ENCODE results near the gene GPAT3. TPM values are rescaled to one million over a fixed set of nuclear protein-coding genes. Genes with fewer than 3 reads are reported as not detected.

GPAT3 gene
- total and polyA plus RNA-seq, 2 experiments from 2014 or later, result 1.2 to 2.0 TPM

DNA sequence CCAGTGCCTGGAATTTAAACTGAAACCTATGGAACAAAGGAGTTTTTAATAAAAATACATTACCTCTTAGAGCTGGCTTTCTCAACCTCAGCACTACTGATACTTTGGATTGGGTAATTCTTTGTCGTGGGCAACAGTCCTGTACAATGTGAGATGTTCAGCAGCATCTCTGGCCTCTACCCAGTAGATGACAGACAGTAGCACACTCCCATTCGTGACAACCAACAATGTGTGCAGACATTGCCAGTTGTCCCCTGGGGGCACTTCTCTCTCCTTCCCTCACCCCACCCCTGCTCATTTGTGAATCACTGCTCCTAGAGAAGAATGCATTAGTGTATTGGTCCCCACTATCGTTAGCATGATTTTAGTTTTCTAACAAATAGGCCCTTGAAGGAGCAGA lies 16.2 kb downstream of the GPAT3 start:
- Histone ChIP-seq H4K20me1 (replicated peaks; ENCODE audit: insufficient read depth) (no peaks in the 10 kb centered on the region), H2AFZ (0 out of 2 replicates have a peak overlapping the region, but pooled peaks have one; percentile 2), H3K4me1 (ENCODE audit: insufficient read depth) (peaks cover 5% of the 10 kb centered on the region; the same call in 1 of the 2 replicates), H3K27me3 (ENCODE audit: insufficient read depth) (no peaks in the 10 kb centered on the region), H3K36me3 (ENCODE audit: insufficient read depth) (no peaks in the 10 kb centered on the region), H3K4me3 (no peak overlapping the region), H3K4me2 (no peak overlapping the region), H3K9me2 (ENCODE audit: insufficient read depth) (no peaks in the 10 kb centered on the region), H3K27ac (ENCODE audit: low read depth) (no peak overlapping the region), H3F3A (replicated peaks; ENCODE audit: low read depth) (no peaks in the 10 kb centered on the region), H3K79me2 (replicated peaks; ENCODE audit: insufficient read depth) (no peaks in the 10 kb centered on the region)
- DNase-seq (ENCODE audit: low spot score) (no peak), ATAC-seq (no peak)
- H3K4me1 Mint-ChIP-seq, result no peaks in the 10 kb centered on the region; the same call in 2 of the 3 replicates
- TF ChIP-seq STAT1 (IDR thresholded peaks at IDR 0.05; ENCODE audit: unreplicated experiment) (no peak), REST (IDR thresholded peaks at IDR 0.05; ENCODE audit: unreplicated experiment) (no peak), NANOG (IDR thresholded peaks at IDR 0.05; ENCODE audit: borderline replicate concordance) (no peak), ZNF331 (CRISPR knock-in tag; IDR thresholded peaks at IDR 0.05; ENCODE audit: low read depth) (no peak), EZH2 (IDR thresholded peaks at IDR 0.05; ENCODE audit: low read depth, unreplicated experiment) (no peak), EZH2phosphoT487 (IDR thresholded peaks at IDR 0.05; ENCODE audit: unreplicated experiment) (no peak), JUNB (IDR thresholded peaks at IDR 0.05; ENCODE audit: unreplicated experiment) (no peak), ZNF114 (CRISPR knock-in tag; IDR thresholded peaks at IDR 0.05) (no peak), POLR2AphosphoS5 (IDR thresholded peaks at IDR 0.05; ENCODE audit: low read depth) (no peak), CREB1 (CRISPR knock-in tag; IDR thresholded peaks at IDR 0.05; ENCODE audit: low read depth) (no peak)
- TF ChIP-seq, protein P1, sequence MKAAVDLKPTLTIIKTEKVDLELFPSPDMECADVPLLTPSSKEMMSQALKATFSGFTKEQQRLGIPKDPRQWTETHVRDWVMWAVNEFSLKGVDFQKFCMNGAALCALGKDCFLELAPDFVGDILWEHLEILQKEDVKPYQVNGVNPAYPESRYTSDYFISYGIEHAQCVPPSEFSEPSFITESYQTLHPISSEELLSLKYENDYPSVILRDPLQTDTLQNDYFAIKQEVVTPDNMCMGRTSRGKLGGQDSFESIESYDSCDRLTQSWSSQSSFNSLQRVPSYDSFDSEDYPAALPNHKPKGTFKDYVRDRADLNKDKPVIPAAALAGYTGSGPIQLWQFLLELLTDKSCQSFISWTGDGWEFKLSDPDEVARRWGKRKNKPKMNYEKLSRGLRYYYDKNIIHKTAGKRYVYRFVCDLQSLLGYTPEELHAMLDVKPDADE (IDR thresholded peaks at IDR 0.05), result no peak
- TF ChIP-seq, protein P2, sequence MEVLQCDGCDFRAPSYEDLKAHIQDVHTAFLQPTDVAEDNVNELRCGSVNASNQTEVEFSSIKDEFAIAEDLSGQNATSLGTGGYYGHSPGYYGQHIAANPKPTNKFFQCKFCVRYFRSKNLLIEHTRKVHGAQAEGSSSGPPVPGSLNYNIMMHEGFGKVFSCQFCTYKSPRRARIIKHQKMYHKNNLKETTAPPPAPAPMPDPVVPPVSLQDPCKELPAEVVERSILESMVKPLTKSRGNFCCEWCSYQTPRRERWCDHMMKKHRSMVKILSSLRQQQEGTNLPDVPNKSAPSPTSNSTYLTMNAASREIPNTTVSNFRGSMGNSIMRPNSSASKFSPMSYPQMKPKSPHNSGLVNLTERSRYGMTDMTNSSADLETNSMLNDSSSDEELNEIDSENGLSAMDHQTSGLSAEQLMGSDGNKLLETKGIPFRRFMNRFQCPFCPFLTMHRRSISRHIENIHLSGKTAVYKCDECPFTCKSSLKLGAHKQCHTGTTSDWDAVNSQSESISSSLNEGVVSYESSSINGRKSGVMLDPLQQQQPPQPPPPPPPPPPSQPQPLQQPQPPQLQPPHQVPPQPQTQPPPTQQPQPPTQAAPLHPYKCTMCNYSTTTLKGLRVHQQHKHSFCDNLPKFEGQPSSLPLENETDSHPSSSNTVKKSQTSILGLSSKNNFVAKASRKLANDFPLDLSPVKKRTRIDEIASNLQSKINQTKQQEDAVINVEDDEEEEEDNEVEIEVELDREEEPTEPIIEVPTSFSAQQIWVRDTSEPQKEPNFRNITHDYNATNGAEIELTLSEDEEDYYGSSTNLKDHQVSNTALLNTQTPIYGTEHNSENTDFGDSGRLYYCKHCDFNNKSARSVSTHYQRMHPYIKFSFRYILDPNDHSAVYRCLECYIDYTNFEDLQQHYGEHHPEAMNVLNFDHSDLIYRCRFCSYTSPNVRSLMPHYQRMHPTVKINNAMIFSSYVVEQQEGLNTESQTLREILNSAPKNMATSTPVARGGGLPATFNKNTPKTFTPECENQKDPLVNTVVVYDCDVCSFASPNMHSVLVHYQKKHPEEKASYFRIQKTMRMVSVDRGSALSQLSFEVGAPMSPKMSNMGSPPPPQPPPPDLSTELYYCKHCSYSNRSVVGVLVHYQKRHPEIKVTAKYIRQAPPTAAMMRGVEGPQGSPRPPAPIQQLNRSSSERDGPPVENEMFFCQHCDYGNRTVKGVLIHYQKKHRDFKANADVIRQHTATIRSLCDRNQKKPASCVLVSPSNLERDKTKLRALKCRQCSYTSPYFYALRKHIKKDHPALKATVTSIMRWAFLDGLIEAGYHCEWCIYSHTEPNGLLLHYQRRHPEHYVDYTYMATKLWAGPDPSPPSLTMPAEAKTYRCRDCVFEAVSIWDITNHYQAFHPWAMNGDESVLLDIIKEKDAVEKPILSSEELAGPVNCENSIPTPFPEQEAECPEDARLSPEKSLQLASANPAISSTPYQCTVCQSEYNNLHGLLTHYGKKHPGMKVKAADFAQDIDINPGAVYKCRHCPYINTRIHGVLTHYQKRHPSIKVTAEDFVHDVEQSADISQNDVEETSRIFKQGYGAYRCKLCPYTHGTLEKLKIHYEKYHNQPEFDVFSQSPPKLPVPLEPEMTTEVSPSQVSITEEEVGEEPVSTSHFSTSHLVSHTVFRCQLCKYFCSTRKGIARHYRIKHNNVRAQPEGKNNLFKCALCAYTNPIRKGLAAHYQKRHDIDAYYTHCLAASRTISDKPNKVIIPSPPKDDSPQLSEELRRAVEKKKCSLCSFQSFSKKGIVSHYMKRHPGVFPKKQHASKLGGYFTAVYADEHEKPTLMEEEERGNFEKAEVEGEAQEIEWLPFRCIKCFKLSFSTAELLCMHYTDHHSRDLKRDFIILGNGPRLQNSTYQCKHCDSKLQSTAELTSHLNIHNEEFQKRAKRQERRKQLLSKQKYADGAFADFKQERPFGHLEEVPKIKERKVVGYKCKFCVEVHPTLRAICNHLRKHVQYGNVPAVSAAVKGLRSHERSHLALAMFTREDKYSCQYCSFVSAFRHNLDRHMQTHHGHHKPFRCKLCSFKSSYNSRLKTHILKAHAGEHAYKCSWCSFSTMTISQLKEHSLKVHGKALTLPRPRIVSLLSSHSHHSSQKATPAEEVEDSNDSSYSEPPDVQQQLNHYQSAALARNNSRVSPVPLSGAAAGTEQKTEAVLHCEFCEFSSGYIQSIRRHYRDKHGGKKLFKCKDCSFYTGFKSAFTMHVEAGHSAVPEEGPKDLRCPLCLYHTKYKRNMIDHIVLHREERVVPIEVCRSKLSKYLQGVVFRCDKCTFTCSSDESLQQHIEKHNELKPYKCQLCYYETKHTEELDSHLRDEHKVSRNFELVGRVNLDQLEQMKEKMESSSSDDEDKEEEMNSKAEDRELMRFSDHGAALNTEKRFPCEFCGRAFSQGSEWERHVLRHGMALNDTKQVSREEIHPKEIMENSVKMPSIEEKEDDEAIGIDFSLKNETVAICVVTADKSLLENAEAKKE (CRISPR knock-in tag; IDR thresholded peaks at IDR 0.05), result no peak
- TF ChIP-seq, protein P3, sequence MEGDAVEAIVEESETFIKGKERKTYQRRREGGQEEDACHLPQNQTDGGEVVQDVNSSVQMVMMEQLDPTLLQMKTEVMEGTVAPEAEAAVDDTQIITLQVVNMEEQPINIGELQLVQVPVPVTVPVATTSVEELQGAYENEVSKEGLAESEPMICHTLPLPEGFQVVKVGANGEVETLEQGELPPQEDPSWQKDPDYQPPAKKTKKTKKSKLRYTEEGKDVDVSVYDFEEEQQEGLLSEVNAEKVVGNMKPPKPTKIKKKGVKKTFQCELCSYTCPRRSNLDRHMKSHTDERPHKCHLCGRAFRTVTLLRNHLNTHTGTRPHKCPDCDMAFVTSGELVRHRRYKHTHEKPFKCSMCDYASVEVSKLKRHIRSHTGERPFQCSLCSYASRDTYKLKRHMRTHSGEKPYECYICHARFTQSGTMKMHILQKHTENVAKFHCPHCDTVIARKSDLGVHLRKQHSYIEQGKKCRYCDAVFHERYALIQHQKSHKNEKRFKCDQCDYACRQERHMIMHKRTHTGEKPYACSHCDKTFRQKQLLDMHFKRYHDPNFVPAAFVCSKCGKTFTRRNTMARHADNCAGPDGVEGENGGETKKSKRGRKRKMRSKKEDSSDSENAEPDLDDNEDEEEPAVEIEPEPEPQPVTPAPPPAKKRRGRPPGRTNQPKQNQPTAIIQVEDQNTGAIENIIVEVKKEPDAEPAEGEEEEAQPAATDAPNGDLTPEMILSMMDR (conservative IDR thresholded peaks at IDR 0.05; ENCODE audit: low read depth in 2 of 2), result no peak
- H3K27me3 Mint-ChIP-seq (ENCODE audit: insufficient read depth, low read depth, poor library complexity), result no peaks in the 10 kb centered on the region
- H3K36me3 Mint-ChIP-seq (ENCODE audit: low read depth), result no peaks in the 10 kb centered on the region
- no peaks in the 10 kb centered on the region for H3K9me3 Mint-ChIP-seq
- no peak overlapping the region for H3K27ac Mint-ChIP-seq
- no peak overlapping the region for H3K4me3 Mint-ChIP-seq

All from GM23338 (cell line).